Measurements from ENCODE around the gene PARM1. TPM values are rescaled to one million over a fixed set of nuclear protein-coding genes. Genes with fewer than 3 reads are reported as not detected.

PARM1 gene
- total and polyA plus RNA-seq, 8 donors, result 1.8 to 24.6 (median 8.4) TPM

GRCh38 chr4:74932010-74932409 lies 906 bp upstream of the PARM1 start:
- intact Hi-C loops (cut with DNase I; ENCODE audit: low total_unique reads), result no loop called here
- Histone ChIP-seq H3K27ac (no peak overlapping the region), H3K4me1 (peaks cover 4 to 29% (median 23%) of the 10 kb centered on the region in 4 donors), H3K36me3 (no peaks in the 10 kb centered on the region), H3K4me3 (no peak overlapping the region), H3K9me3 (no peaks in the 10 kb centered on the region), H3K27me3 (peaks cover 0 to 34% (median 12%) of the 10 kb centered on the region in 3 donors)
- DNase-seq, result no peak
- TF ChIP-seq EP300 (IDR thresholded peaks at IDR 0.05) (no peak), POLR2A (IDR thresholded peaks at IDR 0.05) (no peak), POLR2AphosphoS5 (IDR thresholded peaks at IDR 0.05) (no peak), CTCF (IDR thresholded peaks at IDR 0.05) (no peak)
- 55 to 74% (median 60%) methylated on average over 6 of the region's 6 CpGs for WGBS, 5 donors

DNA sequence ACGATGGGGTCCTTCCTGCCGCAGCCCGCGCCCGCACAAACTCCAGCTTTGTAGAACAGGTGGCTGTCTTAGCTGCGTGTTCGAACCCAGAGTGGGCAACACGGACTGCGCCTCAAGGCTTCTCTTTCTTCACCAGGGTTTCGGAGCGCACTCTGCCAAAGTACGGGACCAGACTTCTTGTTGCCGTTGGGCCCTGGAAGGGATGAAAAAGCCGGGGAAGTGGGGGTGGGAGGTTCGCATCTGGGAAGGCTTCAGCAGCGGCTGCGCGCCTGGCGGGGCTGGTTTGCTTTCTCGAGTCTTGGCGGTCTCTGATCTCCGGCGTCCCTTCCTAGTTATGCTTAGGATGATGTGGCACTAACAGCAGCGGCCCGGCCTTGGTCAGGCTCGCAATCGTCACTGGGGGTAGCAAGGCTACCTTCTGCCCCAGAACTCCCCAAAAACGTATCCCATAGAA lies 673 bp downstream of the PARM1 start:
- peak overlapping the region; percentile 61 to 73 (median 68) for H3K4me3 ChIP-seq
- H3K27me3 ChIP-seq, result peaks cover 0 to 34% (median 12%) of the 10 kb centered on the region in 3 donors
- intact Hi-C loops (cut with DNase I; ENCODE audit: low total_unique reads), result no loop called here
- H3K36me3 ChIP-seq, result no peaks in the 10 kb centered on the region
- WGBS, 5 donors, result 1 to 3% (median 1%) methylated on average over 21 to 28 of the region's 28 CpGs
- peaks cover 4 to 29% (median 23%) of the 10 kb centered on the region in 4 donors for H3K4me1 ChIP-seq
- peak; percentile 28 to 45 for DNase-seq
- no peak for TF ChIP-seq CTCF (IDR thresholded peaks at IDR 0.05)
- no peak for TF ChIP-seq POLR2AphosphoS5 (IDR thresholded peaks at IDR 0.05)
- TF ChIP-seq POLR2A (IDR thresholded peaks at IDR 0.05), result no peak
- no peak for TF ChIP-seq EP300 (IDR thresholded peaks at IDR 0.05)
- H3K9me3 ChIP-seq, result no peaks in the 10 kb centered on the region
- peak overlapping the region; percentile 31 to 81 (median 78) for H3K27ac ChIP-seq

GRCh38 chr4:74934016-74934831 lies 1.3 kb downstream of the PARM1 start:
- intact Hi-C loops (cut with DNase I; ENCODE audit: low total_unique reads), result no loop called here
- Histone ChIP-seq H3K27ac (peak overlapping the region; percentile 31 to 81 (median 78)), H3K27me3 (peaks cover 0 to 34% (median 12%) of the 10 kb centered on the region in 3 donors), H3K9me3 (no peaks in the 10 kb centered on the region), H3K4me1 (peaks cover 4 to 29% (median 23%) of the 10 kb centered on the region in 4 donors), H3K4me3 (peak overlapping the region; percentile 61 to 73 (median 68)), H3K36me3 (no peaks in the 10 kb centered on the region)
- WGBS, 5 donors, result 1 to 2% (median 2%) methylated on average over 42 to 45 of the region's 45 CpGs
- peak; percentile 45 to 65 for DNase-seq
- no peak for TF ChIP-seq POLR2A (IDR thresholded peaks at IDR 0.05)
- TF ChIP-seq EP300 (IDR thresholded peaks at IDR 0.05), result no peak
- TF ChIP-seq CTCF (IDR thresholded peaks at IDR 0.05), result no peak
- no peak for TF ChIP-seq POLR2AphosphoS5 (IDR thresholded peaks at IDR 0.05)

DNA sequence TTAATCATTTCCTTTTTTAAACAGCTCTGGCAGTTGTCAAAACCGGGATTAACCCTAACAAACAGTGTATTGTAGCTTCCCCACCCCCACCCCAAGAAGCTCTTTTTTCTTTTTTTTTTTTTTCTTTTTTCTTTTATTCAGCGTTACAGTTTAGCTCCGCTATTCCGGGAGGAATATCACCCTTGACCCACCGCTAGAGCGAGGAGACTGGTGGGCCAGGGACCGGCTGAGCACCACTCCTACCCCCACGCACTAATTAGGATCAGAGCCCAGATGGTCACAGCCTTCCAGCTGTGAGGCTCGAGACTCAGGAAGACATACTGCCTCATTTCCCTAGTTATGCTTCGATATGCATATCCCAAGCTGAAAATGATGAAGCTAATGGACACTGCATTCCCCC lies 2.0 kb downstream of the PARM1 start:
- TF ChIP-seq POLR2A (IDR thresholded peaks at IDR 0.05), result no peak
- TF ChIP-seq POLR2AphosphoS5 (IDR thresholded peaks at IDR 0.05), result no peak
- no peak for TF ChIP-seq CTCF (IDR thresholded peaks at IDR 0.05)
- no peak for TF ChIP-seq EP300 (IDR thresholded peaks at IDR 0.05)
- Histone ChIP-seq H3K4me3 (peak overlapping the region; percentile 61 to 73 (median 68)), H3K36me3 (no peaks in the 10 kb centered on the region), H3K27ac (peak overlapping the region in 3 of 5 donors; percentile 78 to 81 (median 80)), H3K4me1 (peaks cover 4 to 29% (median 23%) of the 10 kb centered on the region in 4 donors), H3K27me3 (peaks cover 0 to 34% (median 12%) of the 10 kb centered on the region in 3 donors), H3K9me3 (no peaks in the 10 kb centered on the region)
- WGBS, 5 donors, result 24 to 32% (median 28%) methylated on average over 10 of the region's 10 CpGs
- DNase-seq, result peak in 1 of 2 donors; percentile 30
- intact Hi-C loops (cut with DNase I; ENCODE audit: low total_unique reads), result no loop called here
